ENCODE results near the gene FXYD4. TPM values are rescaled to one million over a fixed set of nuclear protein-coding genes. Genes with fewer than 3 reads are reported as not detected.
"Not testable (repeated sequence)": the region's sequence is repeated elsewhere in the genome, so short reads cannot be mapped to it uniquely, and the experiment has no call there.

FXYD4 gene
- total RNA-seq, 5 donors from 2014 or later (not counting 1 experiment from before 2014, with no cell fraction given), result not detected

DNA sequence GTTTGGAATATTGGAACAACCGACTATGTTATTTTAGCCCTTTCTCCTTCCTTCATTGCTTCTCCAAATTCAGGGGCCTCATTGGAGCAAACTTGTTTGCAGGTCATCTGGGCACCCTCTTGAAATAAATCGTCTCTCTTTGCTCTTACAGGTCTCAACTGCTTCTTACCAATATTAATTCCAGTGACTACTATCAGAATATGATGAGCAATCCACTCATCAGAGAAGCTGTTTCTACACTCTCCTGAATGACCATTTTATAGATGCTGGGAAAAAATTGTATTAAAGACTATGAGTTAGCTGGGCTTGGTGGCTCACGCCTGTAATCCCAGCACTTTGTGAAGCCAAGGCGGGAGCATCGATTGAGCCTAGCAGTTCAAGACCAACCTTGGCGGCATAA lies 50.1 kb downstream of the FXYD4 start:
- H3K27ac Mint-ChIP-seq, result peak overlapping the region; percentile 50 to 71

DNA sequence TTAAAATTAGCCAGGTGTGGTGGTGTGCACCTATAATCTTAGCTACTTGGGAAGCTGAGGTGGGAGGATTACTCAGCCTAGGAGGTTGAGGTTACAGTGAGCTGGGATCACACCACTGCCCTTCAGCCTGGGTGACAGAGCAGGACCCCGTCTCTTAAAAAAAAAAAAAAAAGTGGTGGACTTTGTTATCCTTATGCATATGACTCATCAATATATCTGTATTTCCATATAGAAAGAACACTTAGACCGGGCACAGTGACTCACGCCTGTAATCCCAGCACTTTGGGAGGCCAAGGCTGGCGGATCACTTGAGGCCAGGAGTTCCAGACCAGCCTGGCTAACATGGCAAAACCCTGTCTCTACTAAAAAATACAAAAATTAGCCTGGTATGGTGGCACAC lies 50.5 kb downstream of the FXYD4 start:
- H3K27me3 ChIP-seq (replicated peaks in 1 of 2; ENCODE audit: control insufficient read depth in 2 of 2, extremely low read depth in 1 of 2, insufficient read depth in 2 of 2, low read length in 1 of 2); H3K36me3 Mint-ChIP-seq; H3K4me3 ChIP-seq (ENCODE audit: control insufficient read depth in 1 of 2, extremely low read depth in 1 of 2, low read length in 1 of 2); POLR2A ChIA-PET; H3K9me3 ChIP-seq; ATAC-seq (replicated peaks in 1 of 4); H3K27ac ChIP-seq (ENCODE audit: low read length); H3K27me3 Mint-ChIP-seq; DNase-seq; H3K36me3 ChIP-seq (ENCODE audit: control insufficient read depth in 2 of 2, extremely low read depth in 1 of 2, insufficient read depth in 1 of 2, low read length in 1 of 2); H3K9me3 Mint-ChIP-seq: not testable (repeated sequence)
- Mint-ChIP-seq H3K4me3 (peak overlapping the region; percentile 40 to 96 (median 56)), H3K27ac (peak overlapping the region; percentile 46 to 71), H3K4me1 (peaks cover 47 to 49% (median 48%) of the 10 kb centered on the region in 3 donors)
- CTCF ChIA-PET, result interaction anchor here in 1 of 2 donors (0.6 kb wide), 1 partner anchor 14 kb away, joined by 4 read pairs; no protein-coding TSS in a partner anchor
- H3K4me1 ChIP-seq (ENCODE audit: control insufficient read depth in 1 of 2, extremely low read depth in 1 of 2, insufficient read depth in 2 of 2, low read length in 2 of 2), result peaks cover 4 to 60% of the 10 kb centered on the region in 2 experiments
- no CpG with 5 or more reads among the region's 4 CpGs for WGBS (ENCODE audit: insufficient coverage)

More for the DNA sequence above, 50.1 kb downstream of the FXYD4 start:
- Mint-ChIP-seq H3K4me3 (peak overlapping the region; percentile 40 to 96 (median 56)), H3K36me3 (no peaks in the 10 kb centered on the region), H3K27me3 (no peaks in the 10 kb centered on the region), H3K9me3 (no peaks in the 10 kb centered on the region), H3K4me1 (peaks cover 47 to 48% (median 47%) of the 10 kb centered on the region in 3 donors)
- POLR2A ChIA-PET, result interaction anchor here in 1 of 2 donors (0.6 kb wide), 1 partner anchor 14 kb away, joined by 3 read pairs; no protein-coding TSS in a partner anchor
- Histone ChIP-seq H3K27ac (ENCODE audit: low read length) (peak overlapping the region; percentile 93), H3K4me1 (ENCODE audit: control insufficient read depth in 1 of 2, extremely low read depth in 1 of 2, insufficient read depth in 2 of 2, low read length in 2 of 2) (peaks cover 4 to 57% of the 10 kb centered on the region in 2 experiments), H3K9me3 (no peaks in the 10 kb centered on the region), H3K4me3 (ENCODE audit: control insufficient read depth in 1 of 2, extremely low read depth in 1 of 2, low read length in 1 of 2) (no peak overlapping the region), H3K36me3 (ENCODE audit: control insufficient read depth in 2 of 2, extremely low read depth in 1 of 2, insufficient read depth in 1 of 2, low read length in 1 of 2) (no peaks in the 10 kb centered on the region), H3K27me3 (replicated peaks in 1 of 2; ENCODE audit: control insufficient read depth in 2 of 2, extremely low read depth in 1 of 2, insufficient read depth in 2 of 2, low read length in 1 of 2) (no peaks in the 10 kb centered on the region)
- 100% methylated on average over 3 of the region's 6 CpGs for WGBS (ENCODE audit: insufficient coverage)
- no peak for DNase-seq
- CTCF ChIA-PET, result interaction anchor here in 1 of 2 donors (0.6 kb wide), 1 partner anchor 14 kb away, joined by 4 read pairs; no protein-coding TSS in a partner anchor
- ATAC-seq (replicated peaks in 1 of 4), result no peak

DNA sequence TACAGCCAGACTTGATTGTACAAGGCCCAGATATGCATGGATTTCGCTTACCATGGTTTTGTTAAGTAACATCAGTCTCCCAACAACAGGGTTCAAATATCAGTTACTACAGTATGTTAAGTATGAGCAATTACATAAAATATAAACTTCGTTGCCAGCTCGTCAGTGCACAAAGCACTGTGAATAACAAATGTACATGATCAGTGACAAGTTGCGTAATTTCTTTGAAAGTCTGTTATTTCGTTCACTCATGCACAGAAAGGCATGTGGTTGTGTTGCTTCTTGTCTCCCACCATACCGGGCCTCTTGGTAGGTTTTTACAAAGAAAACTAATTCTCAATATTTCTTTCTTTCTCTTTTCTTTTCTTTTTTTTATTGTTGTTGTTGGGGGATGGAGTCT lies 53.0 kb downstream of the FXYD4 start:
- WGBS (ENCODE audit: insufficient coverage), result no CpG with 5 or more reads among the region's 6 CpGs
- Mint-ChIP-seq H3K9me3 (no peaks in the 10 kb centered on the region), H3K36me3 (no peaks in the 10 kb centered on the region), H3K4me1 (peaks cover 37 to 43% (median 38%) of the 10 kb centered on the region in 3 donors), H3K27ac (no peak overlapping the region), H3K4me3 (no peak overlapping the region), H3K27me3 (no peaks in the 10 kb centered on the region)
- ATAC-seq (replicated peaks in 1 of 4) (no peak), DNase-seq (no peak)
- H3K36me3 ChIP-seq (ENCODE audit: control insufficient read depth in 2 of 2, extremely low read depth in 1 of 2, insufficient read depth in 1 of 2, low read length in 1 of 2), result no peaks in the 10 kb centered on the region
- CTCF ChIA-PET, result no interaction called here
- H3K27me3 ChIP-seq (replicated peaks in 1 of 2; ENCODE audit: control insufficient read depth in 2 of 2, extremely low read depth in 1 of 2, insufficient read depth in 2 of 2, low read length in 1 of 2), result no peaks in the 10 kb centered on the region
- POLR2A ChIA-PET, result no interaction called here
- no peak overlapping the region for H3K4me3 ChIP-seq (ENCODE audit: control insufficient read depth in 1 of 2, extremely low read depth in 1 of 2, low read length in 1 of 2)
- H3K27ac ChIP-seq (ENCODE audit: low read length), result no peak overlapping the region
- H3K9me3 ChIP-seq, result no peaks in the 10 kb centered on the region
- peaks cover 6 to 44% of the 10 kb centered on the region in 2 experiments for H3K4me1 ChIP-seq (ENCODE audit: control insufficient read depth in 1 of 2, extremely low read depth in 1 of 2, insufficient read depth in 2 of 2, low read length in 2 of 2)

Other genes with a start within 250 kb of the FXYD4 start
- gene CSGALNACT2, start 233.2 kb upstream of the FXYD4 start, total RNA-seq, result 10 to 100 TPM; 36.5 to 46.1 (median 41.9) TPM
- gene RASGEF1A, start 104.6 kb upstream of the FXYD4 start, total RNA-seq, result 1 to 10 TPM; 2.2 to 6.9 (median 5.6) TPM
- gene HNRNPF, start 37.5 kb downstream of the FXYD4 start, total RNA-seq, result 100 to 1,000 TPM; 124 to 224 (median 206) TPM
- 1 to 10 TPM; 3.2 to 8.5 (median 5.2) TPM for gene ZNF487, start 65.5 kb downstream of the FXYD4 start, total RNA-seq
- 1 to 10 TPM; 1.6 to 6.4 (median 4.9) TPM for gene ZNF239, start 203.0 kb downstream of the FXYD4 start, total RNA-seq
- gene ZNF485, start 234.8 kb downstream of the FXYD4 start, total RNA-seq, result 10 to 100 TPM in 2 of 5 donors, 1 to 10 TPM in 3; 2.3 to 11.9 (median 9.0) TPM

Data from T-cell (primary cell).